Measurements from ENCODE around the gene SLC12A7.

- TF ChIP-seq ATF1 (CRISPR knock-in tag; IDR thresholded peaks at IDR 0.05), result no peak
- TF ChIP-seq GTF2F1 (IDR thresholded peaks at IDR 0.05; ENCODE audit: low read length), result no peak
- TF ChIP-seq MAFK (conservative IDR thresholded peaks at IDR 0.05 in 1 of 2, IDR thresholded peaks at IDR 0.05 in 1 of 2; ENCODE audit: low read length in 2 of 2), result no peak
- TF ChIP-seq TSC22D2 (CRISPR knock-in tag; IDR thresholded peaks at IDR 0.05; ENCODE audit: borderline replicate concordance), result no peak
- no peak for TF ChIP-seq NFE2 (CRISPR knock-in tag; IDR thresholded peaks at IDR 0.05)
- no peak for TF ChIP-seq ZBTB49 (CRISPR knock-in tag; IDR thresholded peaks at IDR 0.05; ENCODE audit: borderline replicate concordance)
Measured at GRCh38 chr5:1089146-1089545, 22.7 kb downstream of the SLC12A7 start.
